PC-3 (cell line): ENCODE results near the gene SLC51A.

Source experiments
- CTCF ChIP-seq: fragments of 300-600 bp; sonication (generic); conservative IDR thresholded peaks from 2 replicates; pipeline ENCODE4 v1.5.1; 2017; ENCODE audit warnings: antibody characterized with exemption, low read depth, mild to moderate bottlenecking, low read length
- EZH2 ChIP-seq: fragments of 300-600 bp; sonication (generic); IDR thresholded peaks from one replicate; pipeline ENCODE4 v1.6.1; 2017; ENCODE audit warnings: antibody characterized with exemption, mild to moderate bottlenecking, low read length; ENCODE audit not compliant: unreplicated experiment

GRCh38 chr3:196232154-196232881 lies 16.0 kb downstream of the SLC51A start:
- TF ChIP-seq EZH2 (no peak), CTCF (no peak)
